Ishikawa (cell line): ENCODE data around the gene ZBTB16.

Experiments
- CEBPB ChIP-seq: IDR thresholded peaks from 2 replicates; pipeline ENCODE4 v1.6.1; 2012
- CREB1 ChIP-seq: IDR thresholded peaks from 2 replicates; pipeline ENCODE4 v1.6.1; 2012; ENCODE audit warnings: low read depth
- EGR1 ChIP-seq: IDR thresholded peaks from 2 replicates; pipeline ENCODE4 v1.6.1; 2012
- EP300 ChIP-seq: IDR thresholded peaks from 2 replicates; pipeline ENCODE4 v1.6.1; 2012; ENCODE audit warnings: borderline replicate concordance
- FOXM1 ChIP-seq: IDR thresholded peaks from 2 replicates; pipeline ENCODE4 v1.6.1; 2012; ENCODE audit warnings: low read depth, borderline replicate concordance
- RAD21 ChIP-seq: IDR thresholded peaks from 2 replicates; pipeline ENCODE4 v1.6.1; 2012; ENCODE audit warnings: low read depth
- TAF1 ChIP-seq: IDR thresholded peaks from 2 replicates; pipeline ENCODE4 v1.6.1; 2012; ENCODE audit warnings: low read depth, mild to moderate bottlenecking
- TEAD4 ChIP-seq: IDR thresholded peaks from 2 replicates; pipeline ENCODE4 v1.6.1; 2012
- YY1 ChIP-seq: IDR thresholded peaks from 2 replicates; pipeline ENCODE4 v1.6.1; 2012; ENCODE audit warnings: low read depth
- ZBTB7A ChIP-seq: IDR thresholded peaks from 2 replicates; pipeline ENCODE4 v1.6.1; 2012; ENCODE audit warnings: low read depth
- TF ChIP-seq, protein P1 (sequence below): IDR thresholded peaks from 2 replicates; pipeline ENCODE4 v1.6.1; 2012
- TF ChIP-seq, protein P2 (sequence below): IDR thresholded peaks from 2 replicates; pipeline ENCODE4 v1.6.1; 2012; ENCODE audit warnings: low read depth, mild to moderate bottlenecking
- TF ChIP-seq, protein P3 (sequence below): IDR thresholded peaks from 2 replicates; pipeline ENCODE4 v1.6.1; 2012

DNA sequence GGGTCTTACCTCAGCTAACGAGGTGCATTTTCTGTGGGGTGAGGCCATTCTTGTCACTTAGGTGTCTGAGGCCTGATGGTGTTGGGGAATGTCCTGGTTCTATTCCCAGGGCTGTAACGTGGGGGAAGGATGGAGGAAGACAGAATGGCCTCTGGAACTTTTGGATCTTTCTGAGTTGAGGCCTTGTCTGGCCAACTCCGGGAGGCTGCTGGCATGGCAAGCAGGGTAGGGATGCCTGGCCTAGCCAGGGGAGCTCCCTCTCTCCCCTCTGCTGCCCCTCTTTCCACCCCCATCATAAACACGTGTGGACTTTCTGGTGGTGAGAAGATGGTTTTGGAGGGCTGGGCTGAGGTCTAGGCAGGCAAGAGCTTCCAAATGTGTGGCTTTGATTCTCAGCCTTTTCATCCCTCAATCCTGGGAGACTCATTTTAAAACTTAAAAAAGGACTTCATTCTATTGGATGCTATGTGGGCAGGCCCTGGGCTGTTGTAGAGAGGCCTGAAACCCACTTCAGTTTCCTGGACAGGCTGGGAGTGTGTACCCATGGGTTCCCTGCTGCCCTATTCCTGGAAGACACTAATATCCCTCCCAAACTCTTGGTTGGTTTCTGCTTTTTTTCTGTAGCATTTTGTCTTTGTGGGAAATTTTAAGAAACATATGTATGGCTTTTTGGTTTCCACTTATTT, 30.9 kb downstream of the ZBTB16 start:
- TF ChIP-seq, protein P1, sequence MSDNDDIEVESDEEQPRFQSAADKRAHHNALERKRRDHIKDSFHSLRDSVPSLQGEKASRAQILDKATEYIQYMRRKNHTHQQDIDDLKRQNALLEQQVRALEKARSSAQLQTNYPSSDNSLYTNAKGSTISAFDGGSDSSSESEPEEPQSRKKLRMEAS, result no peak
- TF ChIP-seq, protein P2, sequence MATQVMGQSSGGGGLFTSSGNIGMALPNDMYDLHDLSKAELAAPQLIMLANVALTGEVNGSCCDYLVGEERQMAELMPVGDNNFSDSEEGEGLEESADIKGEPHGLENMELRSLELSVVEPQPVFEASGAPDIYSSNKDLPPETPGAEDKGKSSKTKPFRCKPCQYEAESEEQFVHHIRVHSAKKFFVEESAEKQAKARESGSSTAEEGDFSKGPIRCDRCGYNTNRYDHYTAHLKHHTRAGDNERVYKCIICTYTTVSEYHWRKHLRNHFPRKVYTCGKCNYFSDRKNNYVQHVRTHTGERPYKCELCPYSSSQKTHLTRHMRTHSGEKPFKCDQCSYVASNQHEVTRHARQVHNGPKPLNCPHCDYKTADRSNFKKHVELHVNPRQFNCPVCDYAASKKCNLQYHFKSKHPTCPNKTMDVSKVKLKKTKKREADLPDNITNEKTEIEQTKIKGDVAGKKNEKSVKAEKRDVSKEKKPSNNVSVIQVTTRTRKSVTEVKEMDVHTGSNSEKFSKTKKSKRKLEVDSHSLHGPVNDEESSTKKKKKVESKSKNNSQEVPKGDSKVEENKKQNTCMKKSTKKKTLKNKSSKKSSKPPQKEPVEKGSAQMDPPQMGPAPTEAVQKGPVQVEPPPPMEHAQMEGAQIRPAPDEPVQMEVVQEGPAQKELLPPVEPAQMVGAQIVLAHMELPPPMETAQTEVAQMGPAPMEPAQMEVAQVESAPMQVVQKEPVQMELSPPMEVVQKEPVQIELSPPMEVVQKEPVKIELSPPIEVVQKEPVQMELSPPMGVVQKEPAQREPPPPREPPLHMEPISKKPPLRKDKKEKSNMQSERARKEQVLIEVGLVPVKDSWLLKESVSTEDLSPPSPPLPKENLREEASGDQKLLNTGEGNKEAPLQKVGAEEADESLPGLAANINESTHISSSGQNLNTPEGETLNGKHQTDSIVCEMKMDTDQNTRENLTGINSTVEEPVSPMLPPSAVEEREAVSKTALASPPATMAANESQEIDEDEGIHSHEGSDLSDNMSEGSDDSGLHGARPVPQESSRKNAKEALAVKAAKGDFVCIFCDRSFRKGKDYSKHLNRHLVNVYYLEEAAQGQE, result no peak
- TF ChIP-seq, protein P3, sequence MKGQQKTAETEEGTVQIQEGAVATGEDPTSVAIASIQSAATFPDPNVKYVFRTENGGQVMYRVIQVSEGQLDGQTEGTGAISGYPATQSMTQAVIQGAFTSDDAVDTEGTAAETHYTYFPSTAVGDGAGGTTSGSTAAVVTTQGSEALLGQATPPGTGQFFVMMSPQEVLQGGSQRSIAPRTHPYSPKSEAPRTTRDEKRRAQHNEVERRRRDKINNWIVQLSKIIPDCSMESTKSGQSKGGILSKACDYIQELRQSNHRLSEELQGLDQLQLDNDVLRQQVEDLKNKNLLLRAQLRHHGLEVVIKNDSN, result no peak
- no peak for TF ChIP-seq CREB1
- TF ChIP-seq TAF1, result no peak
- no peak for TF ChIP-seq ZBTB7A
- no peak for TF ChIP-seq EP300
- no peak for TF ChIP-seq FOXM1
- no peak for TF ChIP-seq TEAD4
- TF ChIP-seq YY1, result no peak
- no peak for TF ChIP-seq CEBPB
- no peak for TF ChIP-seq RAD21
- TF ChIP-seq EGR1, result no peak
